HG02759 (cell line): ENCODE measurements around the gene PAX7.

ENCODE experiments used
- ATAC-seq: cut with Tn5 transposase; IDR thresholded peaks from one replicate; pipeline ENCODE4 v1.9.1; 2021; ENCODE audit warnings: mild to moderate bottlenecking, moderate library complexity; ENCODE audit not compliant: unreplicated experiment

The PAX7 gene

DNA sequence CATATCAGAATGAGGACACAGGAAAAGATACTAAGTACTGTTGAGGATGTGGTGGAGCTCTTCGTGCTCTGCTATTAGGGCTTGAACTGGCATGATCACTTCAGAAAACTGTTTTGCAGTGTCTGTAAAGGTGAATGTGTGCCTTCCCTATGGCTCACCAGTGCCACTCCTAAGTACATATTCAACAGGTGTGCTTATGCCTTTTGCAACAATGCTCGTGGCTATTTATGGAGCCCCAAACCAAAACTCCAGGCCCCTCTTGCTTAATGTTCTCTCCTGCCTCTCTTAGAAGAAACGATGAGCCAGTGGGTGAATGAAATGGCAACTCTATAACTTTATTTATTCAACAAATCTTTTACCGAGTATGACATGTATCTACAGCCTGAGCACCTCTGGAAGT, 158.6 kb downstream of the PAX7 start:
- no peak for ATAC-seq

DNA sequence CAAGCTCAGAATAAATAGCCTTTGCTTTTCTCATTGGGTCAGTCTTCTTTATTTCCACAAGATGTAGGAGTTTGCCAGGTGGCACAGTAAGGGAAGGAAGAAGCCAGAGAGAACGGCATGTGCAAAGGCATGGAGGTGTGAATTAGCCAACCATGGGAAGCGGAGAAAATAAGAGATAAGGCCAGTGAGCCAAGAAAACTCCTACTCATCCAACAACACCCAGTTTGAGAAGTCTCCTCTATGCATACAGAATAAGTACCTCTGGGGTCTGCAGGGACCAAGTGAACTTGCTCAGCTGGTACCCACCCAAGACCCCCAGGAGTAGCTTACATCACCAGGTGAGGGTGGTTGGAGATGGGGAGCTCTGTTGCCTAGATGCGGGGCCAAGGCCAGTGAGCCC, 162.1 kb downstream of the PAX7 start:
- ATAC-seq: no peak

DNA sequence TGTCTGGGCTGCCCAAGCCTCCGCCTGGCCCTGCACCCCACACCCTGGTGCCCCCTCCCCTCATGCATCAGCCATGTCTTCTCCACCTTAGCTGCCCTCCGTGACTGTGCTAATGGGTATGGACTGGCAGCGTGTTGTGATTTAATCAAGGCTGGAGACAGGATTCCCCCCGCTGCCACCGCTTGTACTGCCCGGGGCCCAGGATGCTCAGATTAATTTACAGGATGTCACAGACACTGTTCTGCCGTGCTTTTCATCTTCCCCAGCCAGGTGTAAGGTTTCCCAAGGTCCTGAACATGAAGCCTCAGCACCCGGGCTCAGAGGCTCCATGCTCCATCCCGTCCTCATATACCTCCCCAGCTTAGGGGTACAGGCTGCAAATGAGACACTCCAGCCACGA, 162.5 kb downstream of the PAX7 start:
- no peak for ATAC-seq

DNA sequence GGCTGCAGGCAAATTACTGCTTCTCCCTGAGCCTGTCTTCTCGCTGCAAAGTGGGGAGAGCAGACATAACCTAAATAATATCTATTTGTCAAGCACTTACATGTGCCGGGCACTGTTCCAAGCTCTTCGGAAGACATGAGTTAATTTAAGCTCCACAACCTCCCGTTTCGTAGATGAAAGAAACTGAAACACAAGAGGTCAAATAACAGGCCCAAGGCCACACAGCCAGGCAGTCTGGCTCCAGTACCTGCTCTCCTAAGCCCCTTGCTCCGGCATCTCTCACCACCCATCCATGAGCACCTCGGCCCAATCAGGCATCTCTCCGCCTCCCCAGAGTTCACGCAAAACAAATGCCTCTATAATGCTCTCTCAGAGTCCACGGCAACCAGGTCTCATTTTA, 163.4 kb downstream of the PAX7 start:
- no peak for ATAC-seq

DNA sequence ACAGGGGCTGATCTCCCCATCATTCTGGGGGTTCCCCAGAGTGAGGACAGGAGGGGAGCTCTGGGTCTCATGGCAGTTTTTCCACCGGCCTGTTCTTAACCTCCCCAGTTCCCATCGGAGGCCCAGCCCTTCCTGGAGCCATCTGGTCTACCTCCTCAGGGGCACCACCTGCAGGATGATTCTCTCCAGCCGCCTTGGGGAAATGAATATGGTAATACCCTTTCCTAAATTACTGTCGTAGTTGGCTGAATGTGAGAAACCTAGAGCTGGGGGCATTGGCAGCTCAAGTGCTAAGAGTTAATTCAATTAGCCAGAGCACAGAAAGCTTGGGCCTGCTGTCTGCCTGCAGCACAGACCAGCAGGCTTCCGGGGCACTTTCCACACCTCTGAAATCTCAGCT, 163.9 kb downstream of the PAX7 start:
- ATAC-seq: no peak

DNA sequence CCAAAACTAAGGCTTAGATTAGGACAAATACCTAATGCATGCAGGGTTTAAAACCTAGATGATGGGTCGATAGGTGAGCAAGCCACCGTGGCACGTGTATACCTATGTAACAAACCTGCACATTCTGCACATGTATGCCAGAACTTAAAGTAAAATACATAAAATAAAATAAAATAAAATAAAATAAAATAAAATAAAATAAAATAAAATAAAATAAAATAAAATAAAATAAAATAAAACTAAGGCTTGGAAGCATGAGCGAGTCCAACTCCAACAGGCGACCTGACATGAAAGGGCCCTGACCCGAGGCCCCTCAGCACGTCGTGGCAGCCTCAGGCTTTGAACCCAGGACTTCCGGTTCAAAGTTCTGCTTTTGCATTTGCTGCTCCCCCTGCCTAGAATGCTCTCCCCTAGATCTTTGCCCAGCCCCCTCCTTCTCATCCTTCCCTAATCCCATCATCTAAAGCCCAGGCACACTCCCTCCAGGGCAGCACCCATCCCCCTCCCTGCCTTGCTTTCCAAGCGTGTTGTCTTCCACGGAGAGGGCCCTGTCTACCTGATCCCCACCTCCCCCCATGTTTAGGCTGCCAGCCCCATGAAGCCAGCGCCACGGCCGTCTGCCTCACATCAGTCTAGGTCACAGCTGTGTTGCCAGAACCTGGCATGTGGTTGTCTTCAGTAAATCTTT, 164.5 kb downstream of the PAX7 start:
- no peak for ATAC-seq

DNA sequence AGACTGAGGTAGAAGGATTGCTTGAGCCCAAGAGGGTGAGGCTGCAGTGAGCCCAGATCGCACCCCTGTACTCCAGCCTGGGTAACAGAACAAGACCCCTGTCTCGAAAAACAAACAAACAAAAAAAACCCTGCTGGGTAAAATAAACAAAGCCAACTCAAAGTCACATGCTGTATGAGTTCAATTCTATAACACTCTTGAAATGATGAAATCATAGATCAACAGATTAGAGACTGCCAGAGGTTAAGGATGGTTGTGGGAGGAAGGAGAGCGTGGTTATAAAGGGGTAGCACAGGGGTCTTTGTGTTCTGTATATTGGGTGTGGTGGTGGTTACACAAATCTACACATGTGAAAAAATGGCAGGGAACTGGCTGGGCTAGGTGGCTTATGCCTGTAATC, 166.3 kb downstream of the PAX7 start:
- no peak for ATAC-seq
